Epithelial cell of proximal tubule (primary cell): ENCODE results near the gene RBPJ. TPM values are rescaled to one million over a fixed set of nuclear protein-coding genes. Genes with fewer than 3 reads are reported as not detected.

Experiments
- DNase-seq: peaks from one replicate; pipeline ENCODE4 v3.0.0-alpha.2; 2011; ENCODE audit warnings: low read depth
- H3K4me3 ChIP-seq: 2 replicates; pipeline ENCODE4 v1.5.1; 2011; ENCODE audit warnings: low read depth, mild to moderate bottlenecking, low read length
- CTCF ChIP-seq: conservative IDR thresholded peaks from 2 replicates; pipeline ENCODE4 v1.5.1; 2012; ENCODE audit warnings: low read depth, mild to moderate bottlenecking, low read length
- total RNA-seq: library from RNA; depleted of rRNA; stranded (reverse); fragments of >200 nt; gene quantifications from 2 replicates; pipeline ENCODE4 v1.2.3, GENCODE V29; 2015

RBPJ gene
- total RNA-seq, 1 donor from 2014 or later, result 76.0 TPM

- H3K4me3 ChIP-seq, result no peak overlapping the region
- DNase-seq, result no peak
- no peak for TF ChIP-seq CTCF
These were observed 97.3 kb downstream of the RBPJ start for GRCh38 chr4:26418107-26418506.

GRCh38 chr4:26418850-26419249 is 98.0 kb downstream of the RBPJ start:
- TF ChIP-seq CTCF, result no peak
- H3K4me3 ChIP-seq, result no peak overlapping the region
- DNase-seq, result no peak

- no peak overlapping the region for H3K4me3 ChIP-seq
- no peak for TF ChIP-seq CTCF
- DNase-seq, result no peak
These were observed 99.6 kb downstream of the RBPJ start for GRCh38 chr4:26420438-26420837.

GRCh38 chr4:26420913-26421312 is 100.1 kb downstream of the RBPJ start:
- no peak for TF ChIP-seq CTCF
- DNase-seq, result no peak

GRCh38 chr4:26424153-26424552 is 103.3 kb downstream of the RBPJ start:
- H3K4me3 ChIP-seq, result no peak overlapping the region
- DNase-seq, result no peak
- no peak for TF ChIP-seq CTCF

More at GRCh38 chr4:26420913-26421312, 100.1 kb downstream of the RBPJ start:
- H3K4me3 ChIP-seq, result no peak overlapping the region

GRCh38 chr4:26424838-26425237 is 104.0 kb downstream of the RBPJ start:
- no peak overlapping the region for H3K4me3 ChIP-seq
- TF ChIP-seq CTCF, result peak; percentile 33
- DNase-seq, result no peak

GRCh38 chr4:26425953-26426352 is 105.1 kb downstream of the RBPJ start:
- no peak for DNase-seq
- no peak for TF ChIP-seq CTCF
- no peak overlapping the region for H3K4me3 ChIP-seq
